Kidney (tissue), 14 donors: ENCODE measurements around the gene CSTB. TPM values are rescaled to one million over a fixed set of nuclear protein-coding genes. Genes with fewer than 3 reads are reported as not detected.

Source experiments
- DNase-seq, 5 donors: peaks; one replicate each; pipeline ENCODE4 v3.0.0-alpha.2; 2013 to 2020
- FAIRE-seq: peaks from 2 replicates; lab custom pipeline; 2012; peaks lifted over from hg19 to GRCh38; lab: Jason Lieb, UNC
- H3K27ac ChIP-seq, 2 donors: one replicate each; pipeline ENCODE4 v1.7.0; 2013; ENCODE audit warnings: low read depth in 2 of 2, low read length in 2 of 2, inconsistent platforms in 1 of 2
- H3K27me3 ChIP-seq: one replicate; pipeline ENCODE4 v1.7.1; 2013; ENCODE audit warnings: low read length, inconsistent platforms; ENCODE audit not compliant: control insufficient read depth, insufficient read depth
- H3K36me3 ChIP-seq, 3 donors: one replicate each; pipeline versions ENCODE4 v1.7.0 to v1.7.1; 2013; ENCODE audit warnings: low read length in 3 of 3, control low read depth in 1 of 3, inconsistent platforms in 1 of 3; ENCODE audit not compliant: insufficient read depth in 3 of 3, control insufficient read depth in 2 of 3
- H3K4me1 ChIP-seq, 3 donors: one replicate each; pipeline versions ENCODE4 v1.7.0 to v1.7.1; 2013; ENCODE audit warnings: low read length in 3 of 3, inconsistent platforms in 1 of 3, low read depth in 1 of 3; ENCODE audit not compliant: control insufficient read depth in 2 of 3, insufficient read depth in 2 of 3
- H3K4me3 ChIP-seq, 3 donors: one replicate each; pipeline versions ENCODE4 v1.7.0 to v1.8.1; 2013; ENCODE audit warnings: low read length in 3 of 3, control low read depth in 1 of 3, inconsistent platforms in 1 of 3
- H3K9ac ChIP-seq, 3 donors: one replicate each; pipeline versions ENCODE4 v1.7.0 to v1.7.1; 2013; ENCODE audit warnings: low read length in 3 of 3, control low read depth in 1 of 3, inconsistent platforms in 1 of 3
- H3K9me3 ChIP-seq, 3 donors: one replicate each; pipeline versions ENCODE4 v1.7.0 to v1.7.1; 2013; ENCODE audit warnings: low read length in 3 of 3, control low read depth in 1 of 3, inconsistent platforms in 1 of 3; ENCODE audit not compliant: control insufficient read depth in 2 of 3, insufficient read depth in 1 of 3
- intact Hi-C: fragments of 100-400 bp; cut with DNase I; formaldehyde crosslinking; loops from one replicate; pipeline ENCODE4 v1.11.1; 2022
- polyA plus RNA-seq: library from polyadenylated mRNA; stranded (reverse); fragments of 350-450 nt; fragmentation: Illumina TruSeq; extraction: RNeasy Lipid Tissue Mini Kit (QIAGEN cat#74804); gene quantifications from one replicate; pipeline ENCODE4 v1.2.3, GENCODE V29; 2014; ENCODE audit warnings: low read depth, low replicate concordance; ENCODE audit not compliant: insufficient read depth
- total RNA-seq: library from RNA; stranded (reverse); fragmentation: NEBNext Ultra II Directional; extraction: Animal tissue kit (Norgen Biotek cat#: 25700); gene quantifications from one replicate; pipeline ENCODE4 v1.2.1, GENCODE V29; 2021
- TF ChIP-seq, protein P1 (sequence below): IDR thresholded peaks from 3 replicates; pipeline ENCODE4 v1.5.1; 2012; ENCODE audit warnings: mild to moderate bottlenecking, moderate library complexity, borderline replicate concordance; ENCODE audit not compliant: insufficient read depth; ENCODE audit errors: extremely low read depth
- donor health status: control.
- donor health status: control.
- donor health status: control.
- donor health status: control.
- donor health status: control.
- donor health status: DM: yes; HTN: yes; CAD: no.
- donor health status: Normal renal cell carcinoma (clear cell type).

The CSTB gene
- total and polyA plus RNA-seq, 2 donors from 2014 or later, result 74.5 to 97.8 TPM

DNA sequence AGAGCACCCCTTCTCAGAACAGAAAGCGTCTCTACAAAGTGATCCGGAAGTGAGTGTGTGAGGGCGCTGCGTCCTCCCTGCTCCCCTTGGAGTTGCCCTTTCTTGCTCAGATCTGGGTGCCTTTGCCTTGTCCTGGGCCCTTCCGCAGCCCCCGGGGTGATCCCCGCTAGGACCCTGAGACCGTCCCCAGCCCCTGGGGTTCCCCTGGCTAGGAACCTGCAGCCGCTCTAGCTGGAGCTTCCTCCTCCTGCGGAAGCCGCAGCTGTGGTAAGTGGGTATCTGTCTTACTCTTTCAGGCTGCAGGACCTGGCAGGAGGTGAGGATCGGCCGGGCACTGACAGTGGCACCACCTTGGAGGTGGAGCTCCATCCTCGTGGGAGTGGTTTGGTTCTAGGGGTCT, 24.5 kb upstream of the CSTB start:
- no peak for DNase-seq
- no peak overlapping the region for H3K4me3 ChIP-seq
- no peak overlapping the region for H3K9ac ChIP-seq
- no peaks in the 10 kb centered on the region for H3K4me1 ChIP-seq
- H3K36me3 ChIP-seq, result peaks cover 2 to 43% (median 20%) of the 10 kb centered on the region in 3 donors
- H3K9me3 ChIP-seq, result no peaks in the 10 kb centered on the region
- H3K27me3 ChIP-seq, result no peaks in the 10 kb centered on the region
- TF ChIP-seq, protein P1, sequence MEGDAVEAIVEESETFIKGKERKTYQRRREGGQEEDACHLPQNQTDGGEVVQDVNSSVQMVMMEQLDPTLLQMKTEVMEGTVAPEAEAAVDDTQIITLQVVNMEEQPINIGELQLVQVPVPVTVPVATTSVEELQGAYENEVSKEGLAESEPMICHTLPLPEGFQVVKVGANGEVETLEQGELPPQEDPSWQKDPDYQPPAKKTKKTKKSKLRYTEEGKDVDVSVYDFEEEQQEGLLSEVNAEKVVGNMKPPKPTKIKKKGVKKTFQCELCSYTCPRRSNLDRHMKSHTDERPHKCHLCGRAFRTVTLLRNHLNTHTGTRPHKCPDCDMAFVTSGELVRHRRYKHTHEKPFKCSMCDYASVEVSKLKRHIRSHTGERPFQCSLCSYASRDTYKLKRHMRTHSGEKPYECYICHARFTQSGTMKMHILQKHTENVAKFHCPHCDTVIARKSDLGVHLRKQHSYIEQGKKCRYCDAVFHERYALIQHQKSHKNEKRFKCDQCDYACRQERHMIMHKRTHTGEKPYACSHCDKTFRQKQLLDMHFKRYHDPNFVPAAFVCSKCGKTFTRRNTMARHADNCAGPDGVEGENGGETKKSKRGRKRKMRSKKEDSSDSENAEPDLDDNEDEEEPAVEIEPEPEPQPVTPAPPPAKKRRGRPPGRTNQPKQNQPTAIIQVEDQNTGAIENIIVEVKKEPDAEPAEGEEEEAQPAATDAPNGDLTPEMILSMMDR, result no peak
- H3K27ac ChIP-seq, result no peak overlapping the region
- intact Hi-C loops, result no loop called here
- FAIRE-seq, result no peak

DNA sequence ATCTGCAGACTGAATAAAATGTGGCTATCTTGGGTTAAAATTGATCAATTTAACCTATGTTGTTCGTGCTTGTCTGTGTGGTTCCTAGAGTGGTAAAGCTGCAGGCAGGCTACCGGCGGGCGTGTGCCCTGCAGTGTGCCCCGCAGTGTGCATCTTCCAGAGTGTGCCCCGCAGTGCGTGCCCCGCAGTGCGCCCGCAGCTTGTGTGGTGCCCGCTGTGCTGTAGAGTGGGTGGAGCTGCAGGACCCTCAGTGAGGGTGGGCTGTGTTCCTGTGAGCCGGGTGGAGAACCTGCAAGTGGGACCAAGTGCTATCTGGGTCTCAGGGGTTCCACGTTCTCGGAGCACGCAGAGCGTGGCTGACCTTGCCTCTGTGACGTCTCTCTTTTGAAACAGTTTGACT, 24.0 kb upstream of the CSTB start:
- Histone ChIP-seq H3K36me3 (peaks cover 2 to 47% (median 20%) of the 10 kb centered on the region in 3 donors), H3K4me3 (no peak overlapping the region), H3K27ac (no peak overlapping the region), H3K27me3 (no peaks in the 10 kb centered on the region), H3K4me1 (no peaks in the 10 kb centered on the region), H3K9ac (no peak overlapping the region), H3K9me3 (no peaks in the 10 kb centered on the region)
- TF ChIP-seq, protein P1, result no peak
- intact Hi-C loops, result no loop called here
- DNase-seq, result peak in 1 of 5 donors; percentile 70
- FAIRE-seq, result no peak

DNA sequence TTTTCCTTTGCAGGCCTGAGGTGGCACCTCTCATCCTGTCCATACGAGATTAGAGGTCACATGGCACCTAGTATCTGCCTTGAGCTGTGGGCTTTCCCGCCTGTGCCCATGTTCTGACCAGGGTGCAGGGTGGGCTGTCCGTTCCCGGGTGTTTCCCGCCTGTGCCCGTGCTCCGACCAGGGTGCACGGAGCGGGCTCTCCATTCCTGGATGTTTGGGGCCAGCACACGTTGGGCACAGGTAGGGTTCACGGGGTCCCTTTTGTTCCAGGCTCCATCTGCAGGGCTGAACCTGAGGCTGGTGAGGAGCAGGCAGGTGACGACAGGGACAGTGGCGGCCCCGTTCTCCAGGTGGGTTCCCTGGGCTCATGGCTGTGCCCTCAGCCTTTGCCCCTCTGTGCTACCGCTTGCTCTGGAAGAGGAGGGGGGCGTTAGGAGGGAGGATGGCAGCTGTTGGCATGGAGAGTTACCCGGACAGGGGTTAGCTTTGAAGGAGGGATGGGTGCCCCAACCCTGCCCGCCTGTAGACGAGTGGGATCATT, 23.3 kb upstream of the CSTB start:
- peaks cover 2 to 49% (median 20%) of the 10 kb centered on the region in 3 donors for H3K36me3 ChIP-seq
- no peak overlapping the region for H3K27ac ChIP-seq
- no peaks in the 10 kb centered on the region for H3K27me3 ChIP-seq
- no peaks in the 10 kb centered on the region for H3K9me3 ChIP-seq
- no peaks in the 10 kb centered on the region for H3K4me1 ChIP-seq
- no peak overlapping the region for H3K4me3 ChIP-seq
- TF ChIP-seq, protein P1, result no peak
- intact Hi-C loops, result no loop called here
- no peak for FAIRE-seq
- no peak overlapping the region for H3K9ac ChIP-seq
- peak in 1 of 5 donors; percentile 52 for DNase-seq
